Stimulated activated naive CD4-positive, alpha-beta T cell treated with Interleukin-2 at 50 U/mL for 16 hours (primary cell): ENCODE measurements around the gene CD37.
"Not testable (repeated sequence)": the region's sequence is repeated elsewhere in the genome, so short reads cannot be mapped to it uniquely, and the experiment has no call there.

Experiments
- DNase-seq: peaks from one replicate; lab custom pipeline; 2025; lab: John Stamatoyannopoulos, UW

Gene CD37, protein sequence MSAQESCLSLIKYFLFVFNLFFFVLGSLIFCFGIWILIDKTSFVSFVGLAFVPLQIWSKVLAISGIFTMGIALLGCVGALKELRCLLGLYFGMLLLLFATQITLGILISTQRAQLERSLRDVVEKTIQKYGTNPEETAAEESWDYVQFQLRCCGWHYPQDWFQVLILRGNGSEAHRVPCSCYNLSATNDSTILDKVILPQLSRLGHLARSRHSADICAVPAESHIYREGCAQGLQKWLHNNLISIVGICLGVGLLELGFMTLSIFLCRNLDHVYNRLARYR

DNA sequence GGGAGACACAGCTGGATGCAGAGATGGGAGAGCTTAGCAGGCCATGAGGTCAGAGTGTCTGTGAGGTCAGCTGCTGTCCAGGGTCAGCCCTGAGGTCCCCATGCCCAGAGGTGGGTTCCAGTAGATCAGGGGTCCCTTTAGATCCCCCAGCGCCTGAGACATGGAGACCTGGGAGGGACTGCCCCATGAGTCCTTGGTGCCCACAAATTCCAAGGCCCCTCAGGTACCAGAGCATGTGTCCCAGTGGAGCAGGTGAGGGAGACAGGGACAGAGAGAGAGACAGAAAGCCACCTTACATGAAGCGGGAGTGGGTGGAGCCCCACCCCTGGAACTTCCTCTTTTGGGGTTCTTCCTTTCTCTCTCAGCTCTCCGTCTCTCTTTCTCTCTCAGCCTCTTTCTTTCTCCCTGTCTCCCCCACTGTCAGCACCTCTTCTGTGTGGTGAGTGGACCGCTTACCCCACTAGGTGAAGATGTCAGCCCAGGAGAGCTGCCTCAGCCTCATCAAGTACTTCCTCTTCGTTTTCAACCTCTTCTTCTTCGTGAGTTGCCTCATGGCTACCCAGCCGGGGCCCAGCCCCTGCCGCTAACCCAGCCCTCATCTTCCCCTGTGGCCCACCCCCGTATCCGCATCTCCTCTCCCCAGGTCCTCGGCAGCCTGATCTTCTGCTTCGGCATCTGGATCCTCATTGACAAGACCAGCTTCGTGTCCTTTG, at the start of gene CD37:
Gene CD37 (plus strand): TSS at position 336 of the 713 bp plus-strand sequence. CDS start 135 bp downstream, at position 471.
- peak; percentile 31 for DNase-seq

DNA sequence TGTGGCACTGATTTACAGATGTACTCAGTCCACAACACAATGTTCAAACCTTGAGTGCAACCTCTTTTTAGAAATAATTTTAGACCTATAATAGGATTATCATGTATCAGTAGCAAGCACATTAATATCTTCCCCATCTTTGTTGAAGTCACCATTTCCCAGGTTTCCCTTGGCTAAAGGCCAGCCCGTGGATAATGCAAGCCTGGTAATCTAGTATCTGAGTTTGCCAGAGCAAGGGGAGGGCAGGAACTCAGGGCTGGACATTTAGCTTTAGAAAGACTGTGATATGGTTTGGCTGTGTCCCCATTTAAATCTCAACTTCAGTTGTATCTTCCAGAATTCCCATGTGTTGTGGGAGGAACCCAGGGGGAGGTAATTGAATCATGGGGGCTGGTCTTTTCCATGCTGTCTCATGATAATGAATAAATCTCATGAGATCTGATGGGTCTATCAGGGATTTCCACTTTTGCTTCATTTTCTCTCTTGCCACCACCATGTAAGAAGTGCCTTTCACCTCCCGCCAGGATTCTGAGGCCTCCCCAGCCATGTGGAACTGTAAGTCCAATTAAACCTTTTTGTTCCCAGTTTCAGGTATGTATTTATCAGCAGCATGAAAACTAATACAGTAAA, 48.0 kb upstream of the CD37 start:
- DNase-seq, result no peak

DNA sequence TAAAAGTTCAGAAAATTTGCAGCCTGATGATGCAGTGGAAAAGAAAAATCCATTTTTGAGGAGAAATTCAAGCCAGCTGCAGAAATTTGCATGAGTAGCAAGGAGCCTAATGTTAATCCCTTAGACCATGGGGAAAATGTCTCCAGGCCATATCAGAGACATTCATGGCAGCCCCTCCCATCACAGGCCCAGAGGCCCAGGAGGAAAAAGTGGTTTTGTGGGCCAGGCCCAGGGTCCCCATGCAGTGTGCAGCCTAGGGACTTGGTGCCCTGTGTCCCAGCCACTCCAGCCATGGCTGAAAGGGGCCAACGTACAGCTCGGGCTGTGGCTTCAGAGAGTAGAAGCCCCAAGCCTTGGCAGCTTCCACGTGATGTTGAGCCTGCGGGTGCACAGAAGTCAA, 47.0 kb upstream of the CD37 start:
- DNase-seq, result not testable (repeated sequence)

DNA sequence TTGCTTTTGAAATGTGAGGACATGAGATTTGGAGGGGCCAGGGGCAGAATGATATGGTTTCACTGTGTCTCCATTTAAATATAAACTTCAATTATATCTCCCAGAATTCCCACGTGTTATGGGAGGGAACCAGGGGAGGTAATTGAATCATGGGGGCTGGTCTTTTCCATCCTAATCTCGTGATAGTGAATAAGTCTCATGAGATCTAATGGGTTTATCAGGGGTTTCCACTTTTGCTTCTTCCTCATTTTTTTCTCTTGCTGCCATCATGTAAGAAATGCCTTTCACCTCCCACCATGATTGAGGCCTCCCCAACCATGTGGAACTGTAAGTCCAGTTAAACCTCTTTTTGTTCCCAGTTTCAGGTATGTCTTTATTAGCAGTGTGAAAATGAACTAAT, 45.9 kb upstream of the CD37 start:
- DNase-seq, result not testable (repeated sequence)

DNA sequence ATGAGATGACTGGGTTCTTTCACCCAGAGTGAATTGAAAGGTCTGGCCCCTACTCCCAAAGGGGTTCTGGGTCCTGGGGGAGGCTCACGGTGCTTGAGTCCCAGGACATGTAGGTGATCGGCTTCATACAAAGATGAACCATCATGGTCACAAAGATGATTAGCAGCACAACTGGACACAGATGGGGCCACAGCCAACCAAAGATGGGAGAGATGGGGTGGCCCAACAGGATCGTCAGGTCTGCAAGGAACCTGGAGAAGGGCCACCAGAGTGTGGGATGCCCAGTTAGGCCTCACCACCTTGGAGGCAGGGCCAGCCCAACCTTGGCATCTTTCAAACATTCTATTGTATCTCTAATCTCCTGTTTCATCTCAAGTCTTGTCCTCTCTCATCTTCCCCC, 44.7 kb upstream of the CD37 start:
- no peak for DNase-seq

DNA sequence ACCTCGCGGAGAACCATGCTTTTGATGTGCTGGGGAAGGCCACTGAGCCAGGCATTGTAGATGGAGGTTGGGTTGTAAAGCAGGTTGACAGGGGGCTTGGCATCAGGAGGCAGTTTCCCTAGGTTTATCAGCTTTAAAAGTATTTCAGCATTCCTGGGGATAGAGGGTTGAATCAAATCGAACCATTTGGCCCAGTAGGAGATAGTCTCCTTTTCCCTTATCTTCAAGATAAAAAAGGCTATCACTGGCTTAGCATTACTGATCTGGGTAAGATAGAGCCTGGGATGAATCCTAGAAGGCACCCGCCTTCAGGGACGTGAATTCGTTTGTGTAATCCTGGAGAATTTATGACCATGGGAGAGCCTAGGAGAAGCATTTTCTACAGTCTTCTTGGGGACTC, 40.8 kb upstream of the CD37 start:
- no peak for DNase-seq

DNA sequence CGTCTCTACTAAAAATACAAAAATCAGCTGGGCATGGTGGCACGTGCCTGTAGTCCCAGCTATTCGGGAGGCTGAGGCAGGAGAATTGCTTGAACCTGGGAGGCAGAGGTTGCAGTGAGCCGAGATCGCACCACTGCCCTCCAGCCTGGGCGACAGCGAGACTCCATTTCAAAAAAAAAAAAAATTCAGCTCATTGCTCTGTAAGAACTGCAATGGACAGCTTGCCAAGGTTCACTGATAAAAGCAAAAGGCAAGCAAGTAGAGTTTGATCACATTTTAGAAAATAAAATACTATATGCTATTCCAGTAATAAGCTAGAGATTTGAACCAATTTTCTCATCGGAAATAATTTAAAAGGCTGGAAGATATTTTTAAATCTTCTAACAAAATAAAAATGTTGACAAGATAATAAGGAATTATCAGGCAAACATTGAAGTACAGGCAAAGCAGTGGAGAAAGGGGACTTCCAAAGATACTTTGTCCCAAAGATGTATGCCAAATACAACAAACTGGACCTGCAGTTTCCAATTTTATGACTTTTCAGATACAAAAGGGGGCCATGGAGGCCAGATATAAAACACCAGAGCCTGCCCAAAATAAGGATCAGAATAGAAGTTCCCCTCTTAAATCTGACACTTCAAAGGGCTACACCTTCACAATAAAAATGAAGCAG, 39.9 kb upstream of the CD37 start:
- no peak for DNase-seq

DNA sequence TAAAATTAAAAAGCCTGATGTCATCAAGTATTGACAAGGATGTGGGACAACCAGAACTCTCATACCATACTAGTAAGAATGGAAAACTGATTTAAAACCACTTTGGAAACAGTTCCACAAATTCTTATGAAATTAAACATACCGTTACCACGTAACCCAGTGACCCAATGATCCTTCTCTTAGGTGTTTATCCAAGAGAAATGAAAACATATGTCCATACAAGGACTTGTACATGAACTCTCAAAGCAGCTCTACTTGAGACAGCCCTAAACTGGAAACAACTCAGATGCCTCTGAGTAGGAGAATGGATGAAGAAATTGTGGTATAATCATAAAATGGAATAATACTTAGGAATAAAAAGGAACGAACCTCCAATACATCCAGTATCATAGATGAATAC, 37.8 kb upstream of the CD37 start:
- no peak for DNase-seq

DNA sequence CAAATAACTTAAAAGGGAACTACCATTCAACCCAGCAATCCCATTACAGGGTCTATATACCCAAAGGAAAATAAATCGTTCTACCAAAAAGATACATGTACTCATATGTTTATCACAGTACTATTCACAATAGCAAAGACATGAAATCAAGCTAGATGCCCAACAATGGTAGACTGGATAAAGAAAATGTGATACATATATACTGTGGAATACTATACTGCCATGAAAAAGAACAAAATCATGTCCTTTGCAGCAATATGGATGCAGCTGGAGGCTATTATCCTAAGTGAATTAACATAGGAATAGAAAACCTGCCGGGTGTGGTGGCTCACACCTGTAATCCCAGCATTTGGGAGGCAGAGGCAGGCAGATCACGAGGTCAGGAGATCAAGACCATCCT, 36.6 kb upstream of the CD37 start:
- not testable (repeated sequence) for DNase-seq

DNA sequence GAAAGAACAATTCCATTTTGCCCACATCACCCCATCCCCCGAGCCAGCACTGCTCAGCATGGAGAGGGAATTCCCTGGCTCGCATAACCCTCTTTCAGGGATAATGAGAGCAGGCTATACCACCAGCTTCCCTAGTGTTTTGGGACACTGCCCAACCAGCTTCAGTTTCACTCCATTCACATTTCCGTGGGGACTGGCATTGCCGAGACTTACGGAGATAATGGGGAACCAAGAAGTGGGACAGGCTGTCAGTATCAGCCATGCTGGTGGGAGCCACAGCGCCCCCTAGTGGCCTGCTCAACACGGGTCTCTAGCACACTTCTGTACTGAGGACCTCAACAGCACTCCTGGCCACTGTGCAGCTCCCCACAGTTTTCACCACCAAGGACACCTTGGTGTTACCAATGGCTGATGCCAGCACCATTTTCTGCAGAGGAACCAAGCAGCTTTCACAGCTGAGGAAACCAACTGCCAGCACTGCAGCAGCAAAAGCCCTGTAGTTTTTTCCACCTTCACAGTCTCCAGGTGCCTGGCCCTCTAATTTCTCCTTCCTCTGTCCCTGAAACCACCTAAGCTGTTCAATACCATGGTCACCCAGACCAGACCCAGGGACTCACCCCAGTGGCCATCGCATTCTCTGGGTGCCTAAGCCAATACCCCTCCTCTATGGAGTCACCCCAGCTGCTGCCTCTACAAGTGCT, 33.9 kb upstream of the CD37 start:
- DNase-seq, result peak; percentile 75

DNA sequence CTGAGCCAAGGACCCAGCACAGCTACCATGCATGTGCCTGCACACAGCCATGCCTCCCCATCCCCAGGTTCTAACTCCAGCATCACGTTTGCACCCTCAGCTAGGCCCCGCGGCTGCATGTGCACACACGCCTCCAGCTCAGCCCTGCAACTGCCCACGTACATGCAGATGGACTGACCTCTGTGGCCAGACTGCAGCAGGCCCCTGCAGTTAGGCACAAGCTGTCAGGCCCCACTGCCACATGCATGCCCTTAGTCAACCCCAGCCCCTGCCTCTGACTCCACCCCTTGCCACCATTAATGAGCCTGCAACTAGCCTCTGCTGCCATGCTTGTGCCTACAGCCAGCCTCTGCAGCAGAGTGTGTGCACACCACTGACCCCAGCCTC, 33.3 kb upstream of the CD37 start:
- DNase-seq, result no peak

DNA sequence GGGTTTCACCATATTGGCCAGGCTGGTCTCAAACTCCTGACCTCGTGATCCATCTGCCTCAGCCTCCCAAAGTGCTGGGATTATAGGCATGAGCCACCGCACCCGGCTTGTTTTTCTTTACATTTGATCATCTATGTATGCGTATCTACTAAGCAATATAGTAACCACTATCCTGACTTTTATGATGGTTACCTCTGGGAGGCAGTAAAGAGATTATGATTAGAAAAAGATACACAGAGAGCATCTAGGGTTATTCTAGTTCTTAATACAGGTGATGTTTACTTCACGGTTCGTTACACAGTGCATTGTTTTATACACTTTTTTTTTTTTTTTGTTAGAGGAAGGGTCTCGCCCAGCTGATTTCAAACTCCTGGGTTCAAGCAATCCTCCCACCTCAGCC, 28.5 kb upstream of the CD37 start:
- not testable (repeated sequence) for DNase-seq

DNA sequence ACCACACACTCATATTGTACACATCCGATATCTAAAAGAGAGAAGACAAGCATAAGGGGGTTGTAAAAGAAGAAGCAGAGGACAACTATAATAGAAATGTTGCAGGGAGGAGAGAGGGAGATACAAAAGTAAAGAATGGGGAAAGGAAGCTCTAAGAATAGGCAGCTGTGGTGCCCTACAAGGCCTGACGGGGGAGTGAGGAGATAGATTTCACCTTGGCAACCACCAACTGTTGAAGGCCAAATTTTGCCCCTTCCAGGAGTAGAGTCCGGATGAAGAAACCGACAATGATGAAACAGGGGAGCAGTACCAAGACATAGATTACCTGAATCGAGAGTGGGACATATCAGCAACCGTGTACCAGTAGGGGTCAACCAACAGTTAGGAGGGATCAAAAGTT, 26.1 kb upstream of the CD37 start:
- DNase-seq, result no peak

DNA sequence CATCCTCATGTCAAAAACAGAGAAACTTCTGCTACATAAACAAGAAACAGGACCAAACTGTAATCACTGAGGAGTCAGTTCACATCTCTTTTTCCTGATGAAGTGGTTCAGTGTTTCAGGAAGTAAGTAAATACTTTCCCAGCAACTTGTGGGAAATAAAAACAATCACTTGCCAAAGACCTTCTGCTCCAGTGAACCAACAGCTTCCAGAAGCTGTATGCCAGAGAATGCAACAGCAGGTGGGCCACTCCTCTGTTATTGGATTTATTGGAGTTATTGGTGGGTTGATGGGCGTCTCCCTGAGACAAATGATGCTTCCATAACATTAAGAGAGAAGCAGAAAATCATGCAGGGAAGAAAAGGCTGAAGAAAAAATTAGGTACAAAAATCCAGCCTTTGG, 20.1 kb upstream of the CD37 start:
- DNase-seq, result no peak

DNA sequence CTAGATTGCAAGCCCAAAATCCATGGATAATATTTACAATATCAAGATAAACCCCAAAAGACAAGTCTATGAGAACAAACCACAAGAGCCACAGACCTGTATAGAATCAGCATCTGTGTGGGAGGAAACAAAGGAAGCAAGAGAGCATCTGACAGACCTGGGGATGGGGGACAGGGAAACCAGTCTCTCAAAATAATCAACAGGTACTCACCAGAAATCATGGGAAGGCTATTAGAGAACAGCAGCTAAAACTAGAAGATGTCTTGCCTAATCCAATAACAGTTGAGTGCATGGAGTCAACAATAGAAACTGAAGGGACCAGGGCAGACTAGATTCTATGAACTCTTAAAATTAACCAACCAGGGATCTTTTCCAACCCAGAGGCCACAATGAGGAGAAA, 18.9 kb upstream of the CD37 start:
- no peak for DNase-seq

DNA sequence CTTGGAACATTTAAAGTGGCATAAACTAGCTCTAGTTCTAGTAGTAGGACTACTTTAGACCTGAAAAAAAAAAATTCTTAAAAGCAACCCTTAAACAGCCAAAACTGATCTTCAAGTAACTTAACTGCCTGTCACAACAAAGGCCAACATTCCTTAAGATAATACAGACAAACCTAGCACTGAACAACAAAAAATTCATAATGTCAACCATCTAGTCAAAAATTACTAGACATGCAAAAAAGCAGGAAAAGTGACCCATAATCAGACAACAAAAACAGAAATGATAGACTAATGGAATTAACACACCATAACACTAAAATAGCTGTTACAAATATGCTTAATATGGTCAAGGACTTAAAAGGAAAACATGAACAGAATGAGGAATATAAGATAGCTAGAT, 16.9 kb upstream of the CD37 start:
- DNase-seq, result no peak

DNA sequence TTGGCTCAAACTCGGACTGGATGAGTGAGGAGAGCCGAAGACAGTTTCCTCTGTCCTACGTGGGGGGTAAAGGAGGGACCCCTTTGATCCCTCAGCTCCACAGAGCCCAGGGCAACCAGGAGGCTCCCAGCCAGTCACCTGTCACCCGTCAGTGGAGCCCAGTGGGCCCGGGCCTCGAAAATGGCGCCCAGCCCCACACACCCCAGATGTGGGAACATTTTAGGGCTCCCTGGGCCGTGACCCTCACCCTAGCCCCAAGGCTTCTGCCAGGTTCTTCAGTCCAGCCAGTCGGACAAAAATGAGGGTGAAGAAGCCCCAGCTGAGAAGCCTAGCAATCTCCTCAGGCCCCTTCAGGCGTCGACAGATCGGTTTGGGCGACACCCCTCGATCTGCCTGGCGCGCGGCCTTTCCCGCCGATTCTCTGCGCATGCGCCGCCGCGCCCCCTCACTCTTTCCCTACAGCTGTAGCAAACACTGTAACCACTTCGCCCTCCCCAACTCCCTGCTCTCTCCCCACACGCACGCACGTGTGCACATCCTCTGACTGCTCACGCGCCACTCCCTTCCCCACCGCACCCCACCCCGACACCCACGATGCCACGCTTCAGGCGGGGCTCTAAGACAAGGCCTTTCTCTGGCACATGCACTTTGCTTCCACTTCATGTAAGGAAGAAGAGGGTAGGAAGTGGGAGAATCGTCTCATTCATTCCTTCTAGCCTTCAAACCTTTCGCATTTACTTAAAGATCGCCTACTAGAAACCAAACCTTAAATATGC, 10.2 kb upstream of the CD37 start, which contains the start of gene SLC6A16:
Gene SLC6A16 (minus strand): TSS at position 391 of the 776 bp plus-strand sequence. CDS start 13,844 bp downstream, outside the sequence.
- DNase-seq, result no peak

DNA sequence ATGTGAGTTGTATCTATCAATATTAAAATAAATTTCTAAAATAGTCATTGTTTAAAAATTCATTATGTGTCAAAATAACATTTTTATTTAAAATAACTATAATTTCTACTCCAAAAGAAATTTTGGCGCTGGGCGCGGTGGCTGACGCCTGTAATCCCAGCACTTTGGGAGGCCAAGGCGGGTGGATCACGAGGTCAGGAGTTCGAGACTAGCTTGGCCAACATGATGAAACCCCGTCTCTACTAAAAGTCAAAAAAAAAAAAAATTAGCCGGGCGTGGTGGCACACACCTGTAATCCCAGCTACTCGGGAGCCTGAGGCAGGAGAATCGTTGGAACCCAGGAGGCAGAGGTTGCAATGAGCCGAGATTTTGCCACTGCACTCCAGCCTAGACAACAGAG, 9.4 kb upstream of the CD37 start:
- DNase-seq, result not testable (repeated sequence)

DNA sequence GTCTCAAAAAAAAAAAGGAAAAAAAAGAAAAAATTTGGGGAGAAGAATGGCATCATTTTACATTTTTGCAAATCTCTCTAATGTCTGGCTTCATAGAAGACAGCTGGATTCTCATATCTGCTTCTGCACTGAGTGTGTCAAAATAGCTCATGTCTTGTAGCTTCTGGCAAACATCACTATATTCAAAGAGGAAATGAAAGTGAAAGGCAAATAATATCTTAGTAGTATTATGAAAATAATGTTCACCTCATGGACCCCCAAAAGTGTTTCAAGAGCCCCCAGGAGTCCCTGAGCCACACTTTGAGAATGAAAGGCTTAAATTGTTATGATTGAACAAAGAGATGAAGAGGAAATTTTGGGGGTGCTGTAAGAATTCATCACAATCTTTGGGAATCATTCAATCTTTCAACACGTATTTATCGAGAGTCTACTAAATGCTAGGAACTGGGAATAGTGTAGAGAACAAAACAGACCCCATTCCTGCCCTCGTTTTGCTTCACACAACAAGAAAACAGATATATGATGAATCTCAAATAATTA, 9.0 kb upstream of the CD37 start:
- DNase-seq, result no peak

DNA sequence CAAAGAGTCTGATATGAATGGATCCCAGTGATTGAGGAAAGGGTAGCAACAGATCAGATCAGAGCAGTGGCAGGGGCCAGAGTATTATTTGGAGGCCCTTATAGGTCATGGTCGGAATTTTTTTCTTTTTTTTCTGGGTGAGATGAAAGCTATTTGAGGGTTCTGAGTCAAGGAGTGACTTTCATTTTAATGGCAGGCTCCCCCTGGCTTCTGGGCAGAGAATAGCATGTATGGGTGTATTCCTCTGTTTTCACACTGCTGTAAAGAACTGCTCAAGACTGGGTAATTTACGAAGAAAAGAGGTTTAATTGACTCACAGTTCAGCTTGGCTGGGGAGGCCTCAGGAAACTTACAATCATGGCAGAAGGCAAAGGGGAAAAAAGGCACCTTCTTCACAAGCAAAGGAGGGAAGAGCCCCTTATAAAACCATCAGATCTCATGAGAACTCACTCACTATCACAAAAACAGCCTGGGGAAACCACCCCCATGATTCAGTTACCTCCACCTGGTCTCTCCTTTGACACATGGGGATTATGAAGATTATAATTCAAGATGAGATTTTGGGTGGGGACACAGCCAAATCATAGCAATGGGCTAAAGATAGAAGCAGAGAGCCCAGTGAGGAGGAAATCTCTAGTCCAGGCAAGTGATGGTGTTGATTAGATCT, 7.2 kb upstream of the CD37 start:
- DNase-seq, result peak; percentile 34
